ENCODE results near the gene PLEKHA6.

PLEKHA6 gene

DNA sequence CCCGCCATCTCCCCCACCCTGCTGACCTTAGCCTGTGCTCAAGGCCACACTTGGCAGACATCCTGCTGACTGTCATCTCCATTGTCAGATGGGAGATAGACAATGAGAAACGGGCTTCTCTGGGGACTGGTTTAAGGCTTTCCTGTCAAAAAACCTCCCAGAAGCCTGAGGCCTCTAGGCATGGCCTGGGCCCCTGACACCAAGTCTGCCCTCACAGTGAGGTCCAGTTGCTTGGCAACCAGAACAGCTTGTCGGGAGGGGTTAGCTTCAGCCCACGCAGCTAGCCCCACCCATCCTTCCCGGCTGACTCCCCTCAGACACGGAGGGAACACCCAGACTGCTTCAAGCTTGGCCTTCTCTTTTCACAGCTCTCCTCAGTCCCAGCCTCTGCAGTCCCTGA, 11.0 kb downstream of the PLEKHA6 start:
- Histone ChIP-seq H3K27ac (peak overlapping the region; percentile 2 to 74), H3K4me3 (no peak overlapping the region)
- DNase-seq (ENCODE audit: low spot score): peak; percentile 82
- TF ChIP-seq, protein P1, sequence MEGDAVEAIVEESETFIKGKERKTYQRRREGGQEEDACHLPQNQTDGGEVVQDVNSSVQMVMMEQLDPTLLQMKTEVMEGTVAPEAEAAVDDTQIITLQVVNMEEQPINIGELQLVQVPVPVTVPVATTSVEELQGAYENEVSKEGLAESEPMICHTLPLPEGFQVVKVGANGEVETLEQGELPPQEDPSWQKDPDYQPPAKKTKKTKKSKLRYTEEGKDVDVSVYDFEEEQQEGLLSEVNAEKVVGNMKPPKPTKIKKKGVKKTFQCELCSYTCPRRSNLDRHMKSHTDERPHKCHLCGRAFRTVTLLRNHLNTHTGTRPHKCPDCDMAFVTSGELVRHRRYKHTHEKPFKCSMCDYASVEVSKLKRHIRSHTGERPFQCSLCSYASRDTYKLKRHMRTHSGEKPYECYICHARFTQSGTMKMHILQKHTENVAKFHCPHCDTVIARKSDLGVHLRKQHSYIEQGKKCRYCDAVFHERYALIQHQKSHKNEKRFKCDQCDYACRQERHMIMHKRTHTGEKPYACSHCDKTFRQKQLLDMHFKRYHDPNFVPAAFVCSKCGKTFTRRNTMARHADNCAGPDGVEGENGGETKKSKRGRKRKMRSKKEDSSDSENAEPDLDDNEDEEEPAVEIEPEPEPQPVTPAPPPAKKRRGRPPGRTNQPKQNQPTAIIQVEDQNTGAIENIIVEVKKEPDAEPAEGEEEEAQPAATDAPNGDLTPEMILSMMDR (IDR thresholded peaks at IDR 0.05): no peak

DNA sequence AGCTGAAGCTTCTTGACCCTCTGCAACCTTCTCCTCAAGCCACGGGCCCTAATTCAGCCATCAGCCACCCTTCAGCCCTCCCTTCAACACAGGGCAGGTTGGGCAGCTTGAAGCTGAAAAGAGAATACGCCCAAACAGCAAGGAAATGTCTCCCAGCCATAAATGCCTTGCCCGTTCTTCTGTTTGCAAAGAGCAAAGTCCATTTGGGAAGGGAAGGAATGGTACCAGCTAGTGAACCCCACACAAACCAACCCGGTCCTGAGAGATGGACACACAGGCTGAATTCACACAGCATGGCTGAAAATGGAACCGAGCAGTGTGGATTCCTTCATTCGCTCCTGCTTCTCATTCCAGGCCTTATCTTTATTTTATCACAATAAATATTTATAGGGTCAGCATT, 11.5 kb downstream of the PLEKHA6 start:
- DNase-seq (ENCODE audit: low spot score): no peak
- TF ChIP-seq, protein P1 (IDR thresholded peaks at IDR 0.05): no peak
- no peak overlapping the region for H3K4me3 ChIP-seq
- H3K27ac ChIP-seq: peak overlapping the region in 1 of 2 donors; percentile 74

DNA sequence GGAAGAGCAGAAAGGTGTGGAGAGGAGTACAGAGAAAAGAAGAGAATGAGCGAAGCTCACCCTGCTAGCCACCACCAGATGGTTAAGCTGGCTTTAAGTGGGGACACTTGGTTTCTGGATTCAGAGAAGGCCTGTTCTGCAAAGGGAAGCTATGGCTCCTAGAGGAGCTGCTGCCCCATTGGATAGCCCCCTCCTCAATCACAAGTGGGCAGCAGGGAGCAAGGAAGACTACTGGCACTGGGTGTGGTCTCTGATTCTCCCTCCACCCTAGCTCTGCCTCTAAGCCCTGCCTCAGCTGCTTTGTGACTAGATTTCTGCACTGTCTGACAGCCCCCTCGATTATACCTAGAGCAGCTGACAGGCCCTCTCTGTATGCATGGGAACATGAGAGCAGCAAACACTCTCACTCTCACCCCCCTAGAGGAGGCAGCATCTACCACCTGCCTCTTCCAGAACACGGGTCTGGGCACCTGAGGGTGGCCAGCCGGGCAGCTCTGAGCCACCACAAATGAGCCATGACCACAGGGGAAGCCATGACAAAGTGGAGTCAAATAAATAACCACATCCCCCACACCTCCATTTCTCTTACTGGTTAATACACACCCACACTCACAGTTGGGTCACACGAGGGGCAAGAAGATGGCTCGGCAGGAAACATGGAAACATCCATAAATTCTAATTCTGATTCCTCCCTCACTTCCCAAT, 13.6 kb downstream of the PLEKHA6 start:
- no peak for DNase-seq (ENCODE audit: low spot score)
- Histone ChIP-seq H3K27ac (no peak overlapping the region), H3K4me3 (no peak overlapping the region)
- TF ChIP-seq, protein P1 (IDR thresholded peaks at IDR 0.05): no peak

GRCh38 chr1:204345438-204345841, 14.3 kb downstream of the PLEKHA6 start:
- Histone ChIP-seq H3K4me3 (no peak overlapping the region), H3K27ac (peak overlapping the region in 1 of 2 donors; percentile 13)
- TF ChIP-seq, protein P1 (IDR thresholded peaks at IDR 0.05): no peak
- DNase-seq (ENCODE audit: low spot score): no peak

GRCh38 chr1:204344665-204345355, 14.9 kb downstream of the PLEKHA6 start:
- DNase-seq (ENCODE audit: low spot score): no peak
- no peak overlapping the region for H3K4me3 ChIP-seq
- peak overlapping the region in 1 of 2 donors; percentile 13 for H3K27ac ChIP-seq
- TF ChIP-seq, protein P1 (IDR thresholded peaks at IDR 0.05): no peak

DNA sequence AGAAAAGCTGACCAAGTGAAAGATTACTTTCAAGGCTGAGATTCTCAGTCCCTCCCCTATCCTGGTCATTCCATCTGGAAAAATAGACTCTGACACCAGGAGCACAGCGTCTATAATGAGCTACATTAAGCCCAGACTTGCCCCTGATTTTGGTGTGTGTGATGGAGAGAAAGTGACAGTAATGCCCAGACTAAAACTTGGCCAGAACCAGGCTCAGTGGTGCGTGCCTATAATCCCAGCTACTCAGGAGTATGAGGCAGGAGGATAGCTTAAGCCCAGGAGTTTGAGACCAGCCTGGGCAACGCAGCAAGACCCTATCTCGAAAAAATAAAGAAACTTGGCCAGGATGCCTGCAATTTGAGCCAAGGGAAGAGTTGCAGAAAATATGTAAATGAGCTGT, 15.9 kb downstream of the PLEKHA6 start:
- H3K27ac ChIP-seq: no peak overlapping the region
- H3K4me3 ChIP-seq: no peak overlapping the region
- TF ChIP-seq, protein P1 (IDR thresholded peaks at IDR 0.05): no peak
- no peak for DNase-seq (ENCODE audit: low spot score)

DNA sequence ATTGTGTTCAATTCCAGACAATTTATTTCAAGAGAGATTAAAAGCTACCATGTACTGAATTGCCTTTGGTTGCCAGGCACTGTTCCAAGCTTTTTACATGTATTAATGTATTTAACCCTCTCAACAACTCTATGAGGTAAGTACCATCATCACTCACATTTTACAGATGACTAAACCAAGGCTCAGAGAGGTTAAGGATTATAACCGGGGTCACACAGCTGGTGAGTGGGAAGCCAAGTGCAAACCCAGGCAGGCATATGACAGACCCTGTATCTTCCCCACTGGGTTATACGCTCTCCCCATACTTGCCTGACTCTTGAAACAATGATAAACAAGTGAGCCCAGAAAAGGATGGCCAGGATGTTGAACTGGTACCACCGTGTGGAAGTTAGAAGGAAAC, 16.5 kb downstream of the PLEKHA6 start:
- Histone ChIP-seq H3K4me3 (no peak overlapping the region), H3K27ac (no peak overlapping the region)
- DNase-seq (ENCODE audit: low spot score): no peak
- TF ChIP-seq, protein P1 (IDR thresholded peaks at IDR 0.05): no peak
